ENCODE measurements around the gene KLK8.
"Not testable (repeated sequence)": the region's sequence is repeated elsewhere in the genome, so short reads cannot be mapped to it uniquely, and the experiment has no call there.

Gene KLK8

DNA sequence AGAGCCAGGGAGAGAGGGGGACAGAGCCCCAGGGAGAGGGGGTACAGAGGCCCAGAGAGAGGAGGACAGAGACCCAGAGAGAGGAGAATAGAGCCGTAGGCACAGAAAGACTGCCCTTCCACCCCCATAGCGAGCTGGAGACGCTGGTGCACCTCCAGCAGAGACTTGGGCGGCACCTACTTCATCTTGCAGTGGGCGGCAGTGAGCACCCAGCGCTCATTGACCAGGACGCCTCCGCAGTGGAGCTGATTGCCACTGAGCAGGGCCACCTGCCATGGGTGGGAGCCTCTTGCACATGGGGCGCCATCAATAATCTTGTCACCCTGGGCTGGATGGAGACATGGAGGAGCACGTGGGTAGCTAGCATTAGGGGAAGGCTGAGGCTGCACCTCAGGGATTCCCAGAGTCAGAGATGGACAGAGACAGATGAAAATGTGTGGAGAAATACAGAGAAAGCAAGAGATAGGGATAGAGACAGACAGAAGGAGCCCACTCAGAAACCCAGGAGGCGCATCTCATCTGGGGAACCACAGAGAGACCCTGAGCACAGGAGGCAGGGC is 19.7 kb downstream of the KLK8 start:
- DNase-seq, result no peak

GRCh38 chr19:50980208-50980607 is 21.2 kb downstream of the KLK8 start:
- no peak for DNase-seq

GRCh38 chr19:50979758-50980157 is 21.6 kb downstream of the KLK8 start:
- DNase-seq, result no peak

DNA sequence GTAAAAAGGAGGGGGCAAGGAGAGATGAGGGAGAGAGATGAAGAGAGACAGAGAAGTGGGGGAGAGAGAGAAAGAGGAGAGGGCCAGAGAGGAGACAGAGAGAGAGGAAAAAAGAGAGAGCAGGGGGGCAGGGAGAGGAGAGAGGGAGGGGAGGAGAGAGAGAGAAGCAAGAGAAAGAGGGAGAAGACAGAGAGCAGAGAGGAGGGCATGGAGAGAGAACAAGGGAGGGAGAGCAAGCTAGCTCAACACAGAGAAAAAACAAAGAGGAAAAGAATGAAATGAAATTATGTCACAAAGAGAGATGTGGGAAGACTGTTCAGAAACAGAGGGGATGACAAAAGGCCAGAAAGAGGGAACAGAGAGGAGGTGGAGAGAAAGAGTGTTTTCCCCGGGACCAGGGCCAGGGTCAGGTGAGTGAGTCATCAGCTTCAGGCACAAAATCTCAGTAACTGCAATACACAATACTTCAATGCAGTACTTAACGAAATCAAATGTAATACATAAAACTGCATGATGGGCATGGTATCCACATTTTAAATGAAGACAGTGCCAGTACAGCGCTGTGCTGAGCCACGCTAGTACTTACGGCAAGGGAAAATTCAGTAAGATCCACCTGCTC is 22.5 kb downstream of the KLK8 start:
- no peak for DNase-seq

DNA sequence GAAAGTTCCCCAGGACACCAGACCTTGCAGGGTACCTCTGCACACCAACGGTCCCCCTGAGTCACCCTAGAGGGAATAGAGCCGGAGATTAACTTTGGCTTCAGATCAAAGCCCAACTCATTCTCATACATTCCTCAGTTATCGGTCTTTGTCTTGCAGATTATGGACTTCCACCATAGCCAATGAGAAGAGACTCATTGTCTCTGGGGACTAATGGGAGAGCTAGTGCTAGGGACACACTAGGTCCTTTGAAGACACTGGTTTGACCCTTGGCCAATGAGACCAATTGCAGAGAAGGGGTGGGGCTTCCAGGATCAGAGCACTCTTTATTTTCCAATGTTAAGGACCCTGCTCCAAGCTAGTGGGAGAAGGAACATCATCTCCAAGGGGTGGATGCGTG is 23.8 kb downstream of the KLK8 start:
- DNase-seq, result no peak

GRCh38 chr19:50975766-50976165 is 25.6 kb downstream of the KLK8 start:
- DNase-seq, result no peak

- DNase-seq, result no peak
Observed at GRCh38 chr19:50974702-50975556, 26.5 kb downstream of the KLK8 start.

- no peak for DNase-seq
Observed at GRCh38 chr19:50972795-50973376, 28.5 kb downstream of the KLK8 start.

DNA sequence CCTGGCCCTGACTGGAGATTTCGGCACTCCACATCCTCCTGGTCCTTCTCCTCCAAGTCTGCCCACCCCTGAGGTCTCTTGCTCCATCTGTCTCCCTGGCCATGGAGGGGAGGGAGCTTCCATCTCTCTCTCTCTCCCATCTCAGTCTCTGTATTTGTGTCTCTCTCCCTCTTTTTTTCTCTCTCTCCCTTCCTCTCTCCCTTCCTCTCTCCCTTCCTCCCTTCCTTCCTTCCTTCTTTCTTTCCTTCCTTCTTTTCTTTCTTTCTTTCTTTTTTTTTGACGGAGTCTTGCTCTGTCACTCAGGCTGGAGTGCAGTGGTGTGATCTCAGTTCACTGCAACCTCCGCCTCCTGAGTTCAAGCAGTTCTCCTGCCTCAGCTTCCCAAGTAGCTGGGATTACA is 31.6 kb downstream of the KLK8 start:
- DNase-seq, result not testable (repeated sequence)

GRCh38 chr19:50969413-50969760 is 32.0 kb downstream of the KLK8 start, which contains the start of gene KLK6:
KLK6 (minus strand) TSS chr19:50969591; CDS start chr19:50968104, 1,487 bp downstream.
- no peak for DNase-seq

DNA sequence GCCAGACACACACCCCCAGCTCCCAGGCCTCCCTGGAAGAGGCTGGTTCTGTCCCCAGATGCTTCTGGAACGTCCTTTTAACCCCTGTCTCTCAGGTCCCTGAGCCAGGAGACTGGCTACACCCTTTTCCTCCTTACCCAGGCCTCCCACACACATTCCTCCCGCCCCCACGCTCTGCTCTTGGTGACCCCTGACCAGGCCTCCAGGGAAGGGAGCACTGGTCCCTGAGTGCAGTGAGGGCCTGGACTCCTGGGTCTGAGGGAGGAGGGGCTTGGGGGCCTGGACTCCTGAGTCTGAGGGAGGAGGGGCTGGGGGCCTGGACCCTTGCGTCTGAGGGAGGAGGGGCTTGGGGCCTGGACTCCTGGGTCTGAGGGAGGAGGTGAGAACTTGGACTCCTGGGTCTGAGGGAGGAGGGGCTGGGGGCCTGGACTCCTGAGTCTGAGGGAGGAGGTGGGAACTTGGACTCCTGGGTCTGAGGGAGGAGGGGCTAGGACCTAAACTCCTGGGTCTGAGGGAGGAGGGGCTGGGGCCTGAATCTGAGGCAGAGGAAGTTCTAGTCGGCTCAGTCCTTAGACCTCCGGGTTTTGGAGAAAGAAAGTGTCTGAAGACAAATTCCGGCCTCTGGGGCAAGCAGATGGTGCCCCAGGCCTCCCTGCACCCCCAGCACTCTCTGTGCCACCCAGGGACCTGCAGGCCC is 32.5 kb downstream of the KLK8 start:
- no peak for DNase-seq

DNA sequence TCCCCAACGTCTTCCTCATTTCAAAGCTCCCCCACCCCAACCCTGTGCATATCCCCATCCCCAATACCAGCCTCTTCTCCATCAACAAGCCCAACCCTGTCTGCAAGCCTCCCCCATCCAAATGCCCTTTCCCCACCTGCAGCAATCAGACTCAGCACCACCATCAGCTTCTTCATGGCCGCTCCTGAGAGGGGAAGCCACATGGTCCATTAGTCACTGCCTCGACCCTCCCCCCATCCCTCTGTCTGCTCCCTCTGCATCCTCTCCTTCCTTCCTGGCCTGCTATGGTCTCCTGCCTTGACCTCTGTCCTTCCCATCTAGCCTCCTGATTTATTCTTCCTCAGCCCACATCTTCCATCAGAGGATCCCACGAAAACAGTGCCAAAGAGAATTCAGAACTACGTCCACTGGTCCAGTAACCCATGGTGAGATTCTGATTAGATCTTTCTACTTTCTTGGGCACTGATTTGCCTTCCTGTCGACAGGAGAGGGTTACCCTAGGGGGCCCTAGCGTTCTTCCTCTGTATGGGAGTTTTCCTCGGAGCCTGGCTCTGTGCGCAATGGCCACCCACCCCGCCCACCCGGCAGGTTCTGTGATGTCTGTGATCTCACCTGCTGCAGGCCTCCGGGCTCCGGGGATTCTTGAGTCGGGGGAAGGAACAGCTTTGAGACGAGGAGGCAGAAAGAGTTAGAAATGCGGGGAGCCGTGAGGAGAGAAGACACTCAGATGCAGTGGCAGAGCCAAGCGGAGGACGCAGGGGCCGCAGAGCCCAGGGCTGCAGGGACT is 33.3 kb downstream of the KLK8 start:
- no peak for DNase-seq

- DNase-seq, result no peak
Observed at GRCh38 chr19:50964266-50964665, 37.1 kb downstream of the KLK8 start.

DNA sequence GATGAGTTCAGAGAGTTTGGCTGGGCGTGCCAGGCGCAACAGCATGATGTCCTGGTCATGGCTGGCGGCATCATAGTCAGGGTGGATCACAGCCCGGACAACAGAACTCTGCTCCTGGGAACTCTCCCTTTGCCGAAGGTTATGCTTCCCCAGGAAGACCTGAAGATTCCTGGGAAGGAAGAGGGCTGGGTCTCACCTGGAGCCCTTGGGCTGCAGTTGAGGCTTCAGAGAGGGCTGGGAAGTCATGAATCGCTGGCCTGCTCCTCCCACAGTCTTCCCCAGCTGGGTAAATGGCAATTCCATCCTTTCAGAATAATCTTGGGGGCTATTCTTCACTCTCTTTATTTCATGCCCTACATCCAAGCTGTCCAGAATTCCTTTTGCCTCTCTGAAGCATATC is 38.0 kb downstream of the KLK8 start:
- DNase-seq, result no peak

DNA sequence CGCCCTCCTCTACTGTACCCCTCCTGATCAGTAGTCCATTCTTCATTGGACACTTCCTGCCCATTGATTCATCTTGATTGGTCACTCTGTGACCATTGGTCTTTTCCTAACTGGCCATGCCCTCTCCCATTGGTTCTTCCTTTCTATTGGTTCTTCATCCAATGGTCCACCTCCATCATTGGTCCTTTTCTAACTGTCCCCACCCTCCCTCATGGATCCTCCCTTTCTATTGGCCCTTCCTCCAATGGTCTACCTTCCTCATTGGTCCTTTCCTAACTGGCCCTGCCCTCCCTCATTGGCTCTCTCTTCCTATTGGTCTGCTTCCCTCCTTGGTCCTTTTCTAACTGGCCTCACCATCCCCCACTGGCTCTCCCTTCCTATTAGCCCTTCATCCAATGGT is 39.2 kb downstream of the KLK8 start:
- DNase-seq, result no peak

DNA sequence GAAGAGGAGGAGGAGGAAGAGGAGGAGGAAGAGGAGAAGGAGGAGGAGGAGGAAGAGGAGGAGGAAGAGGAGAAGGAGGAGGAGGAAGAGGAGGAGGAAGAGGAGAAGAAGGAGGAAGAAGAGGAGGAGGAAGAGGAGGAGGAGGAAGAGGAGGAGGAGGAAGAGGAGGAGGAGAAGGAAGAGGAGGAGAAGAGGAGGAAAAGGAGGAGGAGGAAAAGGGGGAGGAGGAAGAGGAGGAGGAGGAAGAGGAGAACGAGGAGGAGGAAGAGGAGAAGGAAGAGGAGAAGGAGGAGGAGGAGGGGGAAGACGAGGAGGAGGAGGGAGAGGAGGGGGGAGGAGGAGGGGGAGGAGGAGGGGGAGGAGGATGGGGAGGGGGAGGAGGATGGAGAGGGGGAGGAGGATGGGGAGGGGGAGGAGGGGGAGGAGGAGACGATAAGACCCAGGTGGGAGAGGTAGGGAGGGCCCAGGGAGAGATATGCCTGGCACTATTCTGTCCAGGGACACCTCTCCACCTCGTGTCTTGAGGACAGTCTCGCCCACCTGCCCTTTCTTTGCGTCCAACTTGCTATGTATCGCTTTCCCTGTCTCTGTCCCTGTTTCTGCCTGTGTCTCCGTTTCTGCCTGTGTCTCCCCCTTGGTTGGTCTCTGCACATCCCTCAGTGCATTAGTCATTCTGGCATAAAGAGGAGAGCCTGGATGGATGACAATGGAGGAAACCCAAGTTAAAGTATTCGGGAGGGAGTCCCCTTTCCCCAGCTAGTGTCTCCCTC is 41.5 kb downstream of the KLK8 start:
- no peak for DNase-seq

DNA sequence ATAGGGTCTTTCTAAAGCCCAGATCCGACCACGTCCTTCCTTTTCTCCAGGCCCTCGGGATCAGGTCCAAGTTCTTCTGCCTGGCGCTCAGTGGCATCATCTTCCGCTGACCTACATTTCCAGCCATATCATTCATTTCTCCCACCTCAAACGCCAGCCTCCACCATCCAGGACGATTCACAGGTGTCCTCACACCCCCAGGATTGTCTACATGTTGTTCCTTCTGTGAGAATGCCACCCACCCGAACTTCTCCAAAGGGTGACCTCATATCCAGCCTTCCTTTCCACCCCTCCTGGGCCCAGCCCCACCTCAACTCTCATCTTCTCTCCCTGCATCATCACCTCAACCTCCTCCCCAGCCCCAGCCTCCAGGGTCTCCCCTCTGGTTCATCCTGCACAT is 43.8 kb downstream of the KLK8 start:
- no peak for DNase-seq

DNA sequence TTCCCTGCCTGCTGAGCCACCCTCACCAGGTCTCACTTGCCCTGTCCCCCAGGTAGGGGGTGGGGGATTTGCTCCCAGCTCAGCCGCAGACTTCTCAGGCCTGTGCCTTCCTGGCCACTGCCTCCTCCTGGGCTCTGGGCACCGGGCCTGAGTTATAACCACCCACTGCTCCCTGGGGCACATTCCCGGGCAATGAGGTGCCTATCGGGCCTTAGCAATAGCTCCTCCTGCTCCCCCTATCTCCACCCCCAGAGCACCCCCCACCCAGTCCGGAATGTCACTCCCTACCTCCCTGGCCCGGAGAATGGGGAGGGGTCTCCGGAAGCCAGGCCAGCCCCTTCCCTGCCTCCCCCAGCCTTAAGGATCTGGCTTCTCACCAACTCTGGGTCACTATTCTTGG is 48.5 kb downstream of the KLK8 start, which contains the start of gene KLK5:
KLK5 (minus strand) TSS at position 129 of the 400 bp plus-strand sequence. CDS start 381 bp downstream, outside the sequence.
- DNase-seq, result no peak

- DNase-seq, result no peak
Observed at GRCh38 chr19:50949861-50950260, 51.5 kb downstream of the KLK8 start.

GRCh38 chr19:50947123-50947522 is 54.3 kb downstream of the KLK8 start:
- no peak for DNase-seq

All from hematopoietic multipotent progenitor cell treated with erythropoietin and hydrocortisone succinate and interleukin-3 and kit ligand, for 6 days (in vitro differentiated cells).